GM21526 (cell line): ENCODE measurements around the gene EML6.
"Not testable (repeated sequence)": the region's sequence is repeated elsewhere in the genome, so short reads cannot be mapped to it uniquely, and the experiment has no call there.

Experiments
- ATAC-seq: cut with Tn5 transposase; IDR thresholded peaks from one replicate; pipeline ENCODE4 v1.9.1; 2021; ENCODE audit warnings: moderate library complexity; ENCODE audit not compliant: unreplicated experiment, low FRiP score

Gene EML6

GRCh38 chr2:54723131-54723995 lies at the start of gene EML6:
Gene EML6 (plus strand): TSS chr2:54723662. CDS start chr2:54725062, 1,400 bp downstream.
- ATAC-seq = peak; percentile 98

- no peak for ATAC-seq
Observed at GRCh38 chr2:54675281-54675680, 48.2 kb upstream of the EML6 start.

GRCh38 chr2:54675738-54676137 lies 47.7 kb upstream of the EML6 start:
- ATAC-seq = no peak

GRCh38 chr2:54676656-54677055 lies 46.8 kb upstream of the EML6 start:
- no peak for ATAC-seq

- no peak for ATAC-seq
Observed at GRCh38 chr2:54677476-54678265, 45.8 kb upstream of the EML6 start.

- no peak for ATAC-seq
Observed at GRCh38 chr2:54678719-54679118, 44.7 kb upstream of the EML6 start.

DNA sequence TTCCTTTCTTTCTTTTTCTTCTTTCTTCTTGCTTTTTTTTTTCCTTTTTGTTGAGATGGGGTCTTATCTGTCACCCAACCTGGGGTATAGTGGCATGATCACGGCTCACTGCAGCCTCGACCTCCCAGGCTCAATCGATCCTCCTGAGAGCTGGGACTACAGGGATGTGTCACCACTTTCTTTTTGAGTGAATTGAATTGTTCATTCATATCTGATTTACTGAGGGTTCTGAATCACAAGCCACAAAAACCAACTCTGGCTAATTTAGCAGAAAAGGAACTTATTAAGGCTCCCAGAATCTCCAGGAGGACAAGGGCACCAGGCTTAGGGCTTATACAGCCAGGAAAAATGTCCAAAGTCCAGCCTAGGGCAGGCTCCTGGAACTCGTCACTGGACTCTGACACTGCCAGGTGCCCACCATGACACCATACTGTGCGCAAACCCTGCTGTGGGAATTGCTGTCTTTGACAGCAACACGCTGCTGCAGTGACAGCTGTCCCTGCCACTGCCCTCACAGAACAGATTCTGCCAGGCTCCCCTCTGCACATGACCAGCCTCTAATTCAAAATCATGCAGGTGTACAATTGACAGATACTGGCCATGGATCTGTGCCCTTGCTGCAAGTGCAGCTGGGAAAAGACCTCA lies 42.9 kb upstream of the EML6 start:
- peak; percentile 55 for ATAC-seq

- no peak for ATAC-seq
Observed at GRCh38 chr2:54681416-54681815, 42.0 kb upstream of the EML6 start.

DNA sequence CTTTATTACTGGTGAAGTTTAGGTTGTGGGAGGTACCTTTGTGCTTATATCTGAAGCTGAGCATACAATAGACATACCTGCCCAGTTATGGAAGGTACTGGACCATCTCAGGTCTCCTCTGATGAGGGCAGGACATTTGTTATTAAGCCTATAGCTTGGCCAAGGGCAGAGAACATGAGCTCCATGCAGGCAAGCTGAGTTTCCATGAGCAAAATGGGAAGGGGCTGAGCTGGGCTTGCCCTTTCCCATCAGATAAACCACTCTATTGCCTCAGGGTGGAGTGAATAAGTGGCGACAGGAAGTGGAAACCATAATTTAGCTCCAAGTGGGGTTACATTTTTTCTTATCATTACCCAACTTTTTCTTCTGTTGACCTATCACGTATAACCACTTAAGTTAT lies 39.9 kb upstream of the EML6 start:
- no peak for ATAC-seq

DNA sequence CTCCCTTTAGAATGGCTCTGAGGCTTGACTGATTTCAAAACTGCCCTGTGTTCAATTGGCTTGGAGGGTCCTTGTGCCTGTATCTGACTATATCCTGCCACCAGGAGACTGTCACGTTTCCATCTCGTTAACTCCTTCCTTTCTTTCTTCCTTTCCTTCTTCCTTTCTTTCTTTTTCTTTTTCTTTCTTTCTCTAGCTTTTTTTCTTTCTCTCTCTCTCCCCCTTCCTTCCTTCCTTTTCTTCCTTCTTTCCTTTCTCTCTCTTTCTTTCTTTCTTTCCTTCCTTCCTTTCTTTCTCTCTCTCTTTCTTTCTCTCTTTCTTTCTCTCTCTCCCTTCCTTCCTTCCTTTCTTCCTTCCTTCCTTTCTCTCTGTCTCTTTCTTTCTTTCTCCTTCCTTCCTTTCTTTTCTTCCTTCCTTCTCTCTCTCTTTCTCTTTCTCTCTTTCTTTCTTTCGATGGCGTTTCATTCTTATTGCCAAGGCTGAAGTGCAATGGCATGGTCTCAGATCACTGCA lies 38.1 kb upstream of the EML6 start:
- ATAC-seq = no peak

- ATAC-seq = no peak
Observed at GRCh38 chr2:54687595-54688152, 35.8 kb upstream of the EML6 start.

- ATAC-seq = no peak
Observed at GRCh38 chr2:54691445-54692135, 31.9 kb upstream of the EML6 start.

GRCh38 chr2:54692556-54692955 lies 30.9 kb upstream of the EML6 start:
- no peak for ATAC-seq

- no peak for ATAC-seq
Observed at GRCh38 chr2:54695378-54695777, 28.1 kb upstream of the EML6 start.

GRCh38 chr2:54697934-54698333 lies 25.5 kb upstream of the EML6 start:
- no peak for ATAC-seq

- not testable (repeated sequence) for ATAC-seq
Observed at GRCh38 chr2:54698926-54699325, 24.5 kb upstream of the EML6 start.

DNA sequence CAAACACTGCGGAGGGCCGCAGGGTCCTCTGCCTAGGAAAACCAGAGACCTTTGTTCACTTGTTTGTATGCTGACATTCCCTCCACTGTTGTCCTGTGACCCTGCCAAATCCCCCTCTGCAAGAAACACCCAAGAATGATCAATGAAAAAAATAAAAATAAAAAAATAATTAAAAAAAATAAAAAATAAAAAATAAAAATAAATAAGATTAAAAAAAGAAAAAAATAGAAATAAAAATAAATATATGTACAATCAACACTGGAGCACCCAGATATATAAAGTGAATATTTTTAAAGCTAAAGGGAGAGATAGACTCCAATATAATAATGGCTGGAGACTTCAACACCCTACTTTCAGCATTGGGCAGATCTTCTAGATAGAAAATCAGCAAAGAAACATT lies 23.8 kb upstream of the EML6 start:
- no peak for ATAC-seq

- ATAC-seq = no peak
Observed at GRCh38 chr2:54701029-54701428, 22.4 kb upstream of the EML6 start.

- no peak for ATAC-seq
Observed at GRCh38 chr2:54704238-54704637, 19.2 kb upstream of the EML6 start.
